Esophagus muscularis mucosa (tissue), 4 donors: ENCODE data around the gene AKAP10. TPM values are rescaled to one million over a fixed set of nuclear protein-coding genes. Genes with fewer than 3 reads are reported as not detected.

Experiments used
- DNase-seq: peaks from one replicate; pipeline ENCODE4 v3.0.0-alpha.2; 2017; ENCODE audit errors: extremely low spot score
- H3K27ac ChIP-seq, 4 donors: fragments of 200-600 bp; sonication (generic); replicated peaks in 1 of 4; 1 replicate in 3 of 4; 2 replicates in 1 of 4; pipeline ENCODE4 v1.5.1; 2016 to 2019; ENCODE audit warnings: mild to moderate bottlenecking in 1 of 4
- H3K27me3 ChIP-seq, 4 donors: fragments of 200-600 bp; sonication (generic); one replicate each; pipeline versions ENCODE4 v1.5.1 to v1.6.0; 2016 to 2019
- H3K36me3 ChIP-seq, 4 donors: fragments of 200-600 bp; sonication (generic); one replicate each; pipeline ENCODE4 v1.5.1; 2016 to 2019
- H3K4me1 ChIP-seq, 4 donors: fragments of 200-600 bp; sonication (generic); one replicate each; pipeline ENCODE4 v1.5.1; 2016 to 2019
- H3K4me3 ChIP-seq, 4 donors: fragments of 200-600 bp; sonication (generic); 1 replicate in 2 of 4; 2 replicates in 2 of 4; pipeline ENCODE4 v1.5.1; 2016 to 2019; ENCODE audit warnings: mild to moderate bottlenecking in 4 of 4, moderate library complexity in 1 of 4
- H3K9me3 ChIP-seq, 4 donors: fragments of 200-600 bp; sonication (generic); 1 replicate in 3 of 4; 2 replicates in 1 of 4; pipeline ENCODE4 v1.5.1; 2016 to 2019
- EP300 ChIP-seq: sonication (generic); formaldehyde crosslinking; IDR thresholded peaks from one replicate; pipeline ENCODE4 v1.6.1; 2017; ENCODE audit warnings: antibody characterized with exemption
- POLR2A ChIP-seq: fragments of 450-650 bp; IDR thresholded peaks from one replicate; pipeline ENCODE4 v1.6.1; 2017; ENCODE audit warnings: antibody characterized with exemption, moderate library complexity, mild to moderate bottlenecking, low read depth
- POLR2AphosphoS5 ChIP-seq, 2 donors: sonication (generic); formaldehyde crosslinking; IDR thresholded peaks; one replicate each; pipeline ENCODE4 v1.6.1; 2017; ENCODE audit warnings: antibody characterized with exemption in 2 of 2
- WGBS: methylation state at CpG from one replicate; pipeline ENCODE4 v1.1.5; 2018; 5-methylcytosine and 5-hydroxymethylcytosine counted together
- intact Hi-C: fragments of 100-400 bp; cut with DNase I; formaldehyde crosslinking; loops from one replicate; pipeline ENCODE4 v1.15.1; 2023
- total RNA-seq, 4 donors: library from RNA; depleted of rRNA; stranded (reverse); fragments of >200 nt; gene quantifications; one replicate each; pipeline versions ENCODE4 v1.1.0 to v1.2.1, GENCODE V29; 2016
- TF ChIP-seq, protein P1 (sequence below), 3 experiments: fragments of 200-600 bp in 2 of 3; fragments of 450-650 bp in 1 of 3; sonication (generic) in 2 of 3; IDR thresholded peaks; one replicate each; pipeline ENCODE4 v1.5.1; 2017 to 2019; ENCODE audit warnings: antibody characterized with exemption in 3 of 3, mild to moderate bottlenecking in 2 of 3, moderate library complexity in 1 of 3

The AKAP10 gene
- total RNA-seq, 4 donors from 2014 or later, result 19.5 to 27.2 (median 23.2) TPM

GRCh38 chr17:19992803-19993713 lies 15.4 kb upstream of the AKAP10 start:
- H3K36me3 ChIP-seq, result no peaks in the 10 kb centered on the region
- peaks cover 4 to 6% (median 5%) of the 10 kb centered on the region in 4 donors for H3K4me1 ChIP-seq
- WGBS, result 31% methylated on average over 22 of the region's 24 CpGs
- TF ChIP-seq EP300, result no peak
- no peak for TF ChIP-seq POLR2A
- TF ChIP-seq POLR2AphosphoS5 (IDR thresholded peaks at IDR 0.05), result peak in 1 of 2 donors; percentile 39
- TF ChIP-seq, protein P1, sequence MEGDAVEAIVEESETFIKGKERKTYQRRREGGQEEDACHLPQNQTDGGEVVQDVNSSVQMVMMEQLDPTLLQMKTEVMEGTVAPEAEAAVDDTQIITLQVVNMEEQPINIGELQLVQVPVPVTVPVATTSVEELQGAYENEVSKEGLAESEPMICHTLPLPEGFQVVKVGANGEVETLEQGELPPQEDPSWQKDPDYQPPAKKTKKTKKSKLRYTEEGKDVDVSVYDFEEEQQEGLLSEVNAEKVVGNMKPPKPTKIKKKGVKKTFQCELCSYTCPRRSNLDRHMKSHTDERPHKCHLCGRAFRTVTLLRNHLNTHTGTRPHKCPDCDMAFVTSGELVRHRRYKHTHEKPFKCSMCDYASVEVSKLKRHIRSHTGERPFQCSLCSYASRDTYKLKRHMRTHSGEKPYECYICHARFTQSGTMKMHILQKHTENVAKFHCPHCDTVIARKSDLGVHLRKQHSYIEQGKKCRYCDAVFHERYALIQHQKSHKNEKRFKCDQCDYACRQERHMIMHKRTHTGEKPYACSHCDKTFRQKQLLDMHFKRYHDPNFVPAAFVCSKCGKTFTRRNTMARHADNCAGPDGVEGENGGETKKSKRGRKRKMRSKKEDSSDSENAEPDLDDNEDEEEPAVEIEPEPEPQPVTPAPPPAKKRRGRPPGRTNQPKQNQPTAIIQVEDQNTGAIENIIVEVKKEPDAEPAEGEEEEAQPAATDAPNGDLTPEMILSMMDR (IDR thresholded peaks at IDR 0.05), result peak; percentile 76 to 87 (median 78)
- H3K9me3 ChIP-seq, result no peaks in the 10 kb centered on the region
- peaks cover 0 to 11% (median 0%) of the 10 kb centered on the region in 4 donors for H3K27me3 ChIP-seq
- intact Hi-C loops, result loop anchor here (1.0 to 10.0 kb wide), 2 partner anchors 123 to 322 kb away; no protein-coding TSS in a partner anchor
- no peak overlapping the region for H3K27ac ChIP-seq
- peak overlapping the region in 3 of 4 donors; percentile 10 to 23 (median 15) for H3K4me3 ChIP-seq
- DNase-seq, result peak; percentile 96

DNA sequence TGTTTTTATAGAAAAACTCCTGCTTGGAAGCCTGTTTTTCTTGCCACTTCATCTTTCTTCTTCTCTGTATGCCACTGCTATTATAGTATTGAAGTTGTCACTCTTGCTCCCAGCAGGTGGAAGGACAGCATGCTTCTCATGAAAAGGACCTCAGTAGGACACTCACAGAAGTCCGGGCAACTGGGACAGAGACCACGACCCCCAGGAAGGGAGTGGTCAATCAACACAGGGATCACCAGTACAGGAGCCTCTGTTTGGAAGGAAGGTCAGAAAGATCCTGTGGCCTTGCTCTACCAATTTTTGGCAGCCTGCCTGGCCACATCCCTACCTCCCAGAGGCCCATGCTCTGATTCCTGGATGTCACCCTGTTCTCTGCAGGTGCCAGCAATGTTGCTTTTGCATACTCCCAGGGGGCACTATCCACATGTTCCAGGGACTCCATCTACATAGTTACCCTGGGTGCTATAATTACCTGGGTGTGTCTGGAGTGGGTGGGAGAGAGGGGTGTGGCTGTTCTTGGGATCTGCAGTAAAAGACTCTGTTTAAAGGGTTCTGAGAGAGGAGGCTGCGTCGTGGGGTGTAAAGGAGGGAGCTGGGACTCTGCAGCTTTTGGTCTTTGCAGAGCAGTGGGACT lies 13.7 kb upstream of the AKAP10 start:
- TF ChIP-seq, protein P1 (IDR thresholded peaks at IDR 0.05), result no peak
- no peak for TF ChIP-seq EP300
- no peak for TF ChIP-seq POLR2AphosphoS5 (IDR thresholded peaks at IDR 0.05)
- TF ChIP-seq POLR2A, result no peak
- Histone ChIP-seq H3K9me3 (no peaks in the 10 kb centered on the region), H3K36me3 (no peaks in the 10 kb centered on the region), H3K27me3 (peaks cover 0 to 11% (median 0%) of the 10 kb centered on the region in 4 donors), H3K27ac (no peak overlapping the region), H3K4me1 (peaks cover 4 to 6% (median 5%) of the 10 kb centered on the region in 4 donors), H3K4me3 (no peak overlapping the region)
- WGBS, result 42% methylated on average over 4 of the region's 4 CpGs
- intact Hi-C loops, result loop anchor here (10.0 kb wide), 1 partner anchor 323 kb away; no protein-coding TSS in a partner anchor
- no peak for DNase-seq

DNA sequence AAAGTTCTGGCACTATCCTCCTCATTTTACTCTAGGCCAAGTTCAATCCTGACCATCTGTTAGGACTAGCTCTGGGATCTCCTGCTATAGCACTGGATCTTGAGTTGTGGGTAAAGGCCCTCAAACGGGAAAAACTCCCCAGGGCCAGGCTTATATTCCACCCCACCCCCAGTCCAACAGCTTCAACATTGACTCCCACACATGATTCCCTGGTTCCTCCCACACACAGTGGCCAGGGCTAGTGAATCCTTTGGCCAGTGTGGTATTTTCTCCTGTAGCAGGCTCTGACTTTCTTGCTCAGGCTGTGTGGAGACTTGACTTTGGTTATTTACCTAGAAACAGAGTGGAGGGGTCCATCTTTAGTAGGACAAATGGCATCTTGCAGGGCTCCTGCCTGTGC lies 10.3 kb upstream of the AKAP10 start:
- no peak overlapping the region for H3K27ac ChIP-seq
- no peaks in the 10 kb centered on the region for H3K9me3 ChIP-seq
- no peak overlapping the region for H3K4me3 ChIP-seq
- no peaks in the 10 kb centered on the region for H3K36me3 ChIP-seq
- no peak for DNase-seq
- TF ChIP-seq POLR2AphosphoS5 (IDR thresholded peaks at IDR 0.05), result no peak
- no peak for TF ChIP-seq EP300
- TF ChIP-seq POLR2A, result no peak
- TF ChIP-seq, protein P1 (IDR thresholded peaks at IDR 0.05), result no peak
- H3K4me1 ChIP-seq, result peaks cover under 1 to 1% (median 1%) of the 10 kb centered on the region in 4 donors
- 83% methylated on average over 1 of the region's 1 CpG for WGBS
- H3K27me3 ChIP-seq, result peaks cover 0 to 7% (median 0%) of the 10 kb centered on the region in 4 donors
- intact Hi-C loops, result no loop called here

- no peak for DNase-seq
- Histone ChIP-seq H3K36me3 (no peaks in the 10 kb centered on the region), H3K27ac (no peak overlapping the region), H3K9me3 (no peaks in the 10 kb centered on the region), H3K4me1 (no peaks in the 10 kb centered on the region), H3K4me3 (no peak overlapping the region), H3K27me3 (peaks cover 0 to 7% (median 0%) of the 10 kb centered on the region in 4 donors)
- TF ChIP-seq, protein P1 (IDR thresholded peaks at IDR 0.05), result no peak
- TF ChIP-seq EP300 (no peak), POLR2A (no peak), POLR2AphosphoS5 (IDR thresholded peaks at IDR 0.05) (no peak)
- WGBS, result 79% methylated on average over 13 of the region's 13 CpGs
- intact Hi-C loops, result no loop called here
Measured at GRCh38 chr17:19986941-19987861, 9.6 kb upstream of the AKAP10 start.
